ENCODE data around the gene WEE1.

- TF ChIP-seq CTCF (IDR thresholded peaks at IDR 0.05) (no peak), POLR2A (IDR thresholded peaks at IDR 0.05) (no peak)
Measured at GRCh38 chr11:9574622-9575259, 1.3 kb downstream of the WEE1 start.

All from heart left ventricle (tissue), 13 donors.